ENCODE data around the gene PAX8.

- TF ChIP-seq POLR2A (IDR thresholded peaks at IDR 0.05) (no peak), CTCF (IDR thresholded peaks at IDR 0.05 in 8 of 11, conservative IDR thresholded peaks at IDR 0.05 in 3 of 11) (no peak), POLR2AphosphoS5 (IDR thresholded peaks at IDR 0.05) (no peak)
Measured at GRCh38 chr2:113187771-113188170, 91.0 kb downstream of the PAX8 start.
